ENCODE results near the gene NOXRED1.

NOXRED1 gene

DNA sequence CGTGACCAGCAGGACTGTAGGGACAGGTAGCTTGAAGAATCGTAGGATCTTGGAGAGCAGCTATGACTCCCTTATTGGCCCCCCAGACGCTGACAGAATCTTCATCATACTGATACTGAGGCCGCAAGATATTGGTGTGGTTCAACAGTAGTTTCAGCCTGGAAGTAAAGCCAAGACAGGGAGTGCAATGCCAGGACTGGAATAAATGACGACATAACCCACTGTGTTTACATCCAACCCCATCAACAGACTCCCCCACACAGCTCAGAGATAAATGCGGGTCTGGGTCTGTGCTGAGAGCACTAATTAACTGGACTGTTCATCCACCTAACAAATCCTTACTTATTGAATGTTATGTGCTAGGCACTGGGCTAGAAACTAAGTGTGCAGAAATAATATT lies 16.6 kb downstream of the NOXRED1 start:
- Histone ChIP-seq H2AK5ac (ENCODE audit: low read length) (no peak overlapping the region), H3K18ac (ENCODE audit: low read length) (no peak overlapping the region), H3K56ac (ENCODE audit: low read length) (no peak overlapping the region), H2BK120ac (ENCODE audit: low read depth, low read length) (no peak overlapping the region), H3K79me2 (ENCODE audit: control insufficient read depth, insufficient read depth, low read length) (no peaks in the 10 kb centered on the region), H3K27me3 (ENCODE audit: insufficient read depth, low read length, poor library complexity) (no peaks in the 10 kb centered on the region), H3K4me1 (ENCODE audit: control insufficient read depth, low read depth, low read length) (no peaks in the 10 kb centered on the region), H2BK15ac (replicated peaks; ENCODE audit: low read depth) (no peak overlapping the region), H3K9ac (ENCODE audit: low read length) (no peak overlapping the region), H3K4me3 (ENCODE audit: low read length) (no peak overlapping the region), H3K36me3 (ENCODE audit: control insufficient read depth, insufficient read depth, low read length) (no peaks in the 10 kb centered on the region), H3K27ac (ENCODE audit: low read depth, low read length) (no peak overlapping the region), H3K4ac (ENCODE audit: low read depth, low read length) (no peak overlapping the region), H4K8ac (ENCODE audit: low read depth, low read length) (no peak overlapping the region), H4K5ac (ENCODE audit: low read length) (no peak overlapping the region), H3K4me2 (ENCODE audit: low read length) (no peak overlapping the region), H2BK5ac (ENCODE audit: low read length) (no peak overlapping the region), H3K79me1 (ENCODE audit: low read length) (no peaks in the 10 kb centered on the region), H3K23ac (ENCODE audit: low read length) (no peak overlapping the region)
- no CpG with 5 or more reads among the region's 6 CpGs for WGBS (ENCODE audit: extremely low coverage, insufficient coverage, low lambda C conversion rate)
- DNase-seq = no peak

DNA sequence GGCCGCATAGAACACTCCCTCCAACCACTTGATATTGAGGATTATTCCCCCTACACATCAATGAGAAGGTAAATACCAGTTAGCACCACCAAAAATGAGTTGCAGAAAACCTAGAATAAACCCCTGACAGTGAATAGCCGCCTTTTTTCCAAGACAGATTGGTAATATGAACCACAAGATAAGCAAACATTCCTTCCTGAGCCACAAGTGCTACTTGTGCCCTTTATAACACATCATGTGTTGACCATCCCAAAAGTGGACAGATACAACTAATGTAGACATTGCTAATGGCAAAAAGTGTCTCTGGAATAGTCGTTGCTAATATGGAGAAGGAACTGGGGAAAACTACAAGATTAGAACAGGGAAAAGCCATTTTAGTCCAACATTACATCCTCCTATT lies 17.2 kb downstream of the NOXRED1 start:
- no CpG with 5 or more reads among the region's 3 CpGs for WGBS (ENCODE audit: extremely low coverage, insufficient coverage, low lambda C conversion rate)

DNA sequence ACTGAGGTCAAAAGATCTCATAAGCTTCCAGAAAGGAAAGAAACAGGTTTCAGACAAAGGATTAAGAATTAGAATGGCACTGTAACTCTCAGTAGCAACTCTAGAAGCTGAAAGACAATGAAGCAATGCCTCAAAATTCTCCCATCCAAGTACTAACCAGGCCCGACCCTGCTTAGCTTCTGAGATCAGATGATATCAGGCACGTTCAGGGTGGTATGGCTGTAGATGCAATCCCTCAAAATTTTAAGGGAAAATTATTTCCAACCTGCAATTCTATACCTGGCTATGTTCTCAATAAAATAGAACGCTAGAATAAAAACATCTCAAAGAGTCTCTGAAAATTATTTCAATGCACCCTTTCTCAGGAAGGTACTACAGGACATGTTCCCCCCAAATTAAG lies 19.6 kb downstream of the NOXRED1 start:
- H4K5ac ChIP-seq (ENCODE audit: low read length) = no peak overlapping the region
- H3K36me3 ChIP-seq (ENCODE audit: control insufficient read depth, insufficient read depth, low read length) = no peaks in the 10 kb centered on the region
- no peak overlapping the region for H3K4me3 ChIP-seq (ENCODE audit: low read length)
- H2BK5ac ChIP-seq (ENCODE audit: low read length) = no peak overlapping the region
- no peak overlapping the region for H2AK5ac ChIP-seq (ENCODE audit: low read length)
- no peak overlapping the region for H3K4ac ChIP-seq (ENCODE audit: low read depth, low read length)
- no peaks in the 10 kb centered on the region for H3K4me1 ChIP-seq (ENCODE audit: control insufficient read depth, low read depth, low read length)
- no peaks in the 10 kb centered on the region for H3K27me3 ChIP-seq (ENCODE audit: insufficient read depth, low read length, poor library complexity)
- no peak overlapping the region for H2BK120ac ChIP-seq (ENCODE audit: low read depth, low read length)
- no peaks in the 10 kb centered on the region for H3K79me1 ChIP-seq (ENCODE audit: low read length)
- no peak overlapping the region for H4K8ac ChIP-seq (ENCODE audit: low read depth, low read length)
- WGBS (ENCODE audit: extremely low coverage, insufficient coverage, low lambda C conversion rate) = no CpG with 5 or more reads among the region's 3 CpGs
- H3K23ac ChIP-seq (ENCODE audit: low read length) = no peak overlapping the region
- H3K79me2 ChIP-seq (ENCODE audit: control insufficient read depth, insufficient read depth, low read length) = no peaks in the 10 kb centered on the region
- H3K27ac ChIP-seq (ENCODE audit: low read depth, low read length) = no peak overlapping the region
- H3K56ac ChIP-seq (ENCODE audit: low read length) = no peak overlapping the region
- H3K9ac ChIP-seq (ENCODE audit: low read length) = no peak overlapping the region
- no peak overlapping the region for H2BK15ac ChIP-seq (replicated peaks; ENCODE audit: low read depth)
- no peak overlapping the region for H3K4me2 ChIP-seq (ENCODE audit: low read length)
- no peak overlapping the region for H3K18ac ChIP-seq (ENCODE audit: low read length)
- DNase-seq = no peak

More for the DNA sequence above, 17.2 kb downstream of the NOXRED1 start:
- no peak overlapping the region for H4K8ac ChIP-seq (ENCODE audit: low read depth, low read length)
- H3K4me2 ChIP-seq (ENCODE audit: low read length) = no peak overlapping the region
- no peak overlapping the region for H3K23ac ChIP-seq (ENCODE audit: low read length)
- H3K4me1 ChIP-seq (ENCODE audit: control insufficient read depth, low read depth, low read length) = no peaks in the 10 kb centered on the region
- H3K56ac ChIP-seq (ENCODE audit: low read length) = no peak overlapping the region
- H3K27ac ChIP-seq (ENCODE audit: low read depth, low read length) = no peak overlapping the region
- no peaks in the 10 kb centered on the region for H3K79me2 ChIP-seq (ENCODE audit: control insufficient read depth, insufficient read depth, low read length)
- no peak overlapping the region for H3K4me3 ChIP-seq (ENCODE audit: low read length)
- no peaks in the 10 kb centered on the region for H3K79me1 ChIP-seq (ENCODE audit: low read length)
- H2BK5ac ChIP-seq (ENCODE audit: low read length) = no peak overlapping the region
- H3K18ac ChIP-seq (ENCODE audit: low read length) = no peak overlapping the region
- H3K36me3 ChIP-seq (ENCODE audit: control insufficient read depth, insufficient read depth, low read length) = no peaks in the 10 kb centered on the region
- no peak for DNase-seq
- no peaks in the 10 kb centered on the region for H3K27me3 ChIP-seq (ENCODE audit: insufficient read depth, low read length, poor library complexity)
- no peak overlapping the region for H2AK5ac ChIP-seq (ENCODE audit: low read length)
- no peak overlapping the region for H4K5ac ChIP-seq (ENCODE audit: low read length)
- H2BK120ac ChIP-seq (ENCODE audit: low read depth, low read length) = no peak overlapping the region
- no peak overlapping the region for H3K9ac ChIP-seq (ENCODE audit: low read length)
- no peak overlapping the region for H3K4ac ChIP-seq (ENCODE audit: low read depth, low read length)
- H2BK15ac ChIP-seq (replicated peaks; ENCODE audit: low read depth) = no peak overlapping the region

DNA sequence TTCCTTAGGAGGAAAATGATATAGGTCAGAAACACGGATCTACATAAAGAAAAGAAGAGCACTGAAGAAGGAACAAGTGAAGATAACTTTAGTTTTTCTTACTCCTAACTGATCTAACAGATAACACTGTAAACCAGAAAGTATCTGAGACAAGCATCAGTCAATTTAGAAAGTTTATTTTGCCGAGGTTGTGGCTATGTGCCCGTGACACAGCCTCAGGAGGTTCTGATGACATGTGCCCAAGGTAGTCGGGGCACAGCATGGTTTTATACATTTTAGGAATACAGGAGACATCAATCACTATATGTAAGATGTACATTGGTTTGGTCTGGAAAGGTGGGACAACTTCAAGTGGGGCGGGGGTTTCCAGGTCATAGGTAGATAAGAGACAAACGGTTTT lies 23.1 kb downstream of the NOXRED1 start:
- Histone ChIP-seq H3K18ac (ENCODE audit: low read length) (no peak overlapping the region), H3K36me3 (ENCODE audit: control insufficient read depth, insufficient read depth, low read length) (no peaks in the 10 kb centered on the region), H4K8ac (ENCODE audit: low read depth, low read length) (no peak overlapping the region), H3K4me1 (ENCODE audit: control insufficient read depth, low read depth, low read length) (no peaks in the 10 kb centered on the region), H3K4me3 (ENCODE audit: low read length) (no peak overlapping the region), H3K4me2 (ENCODE audit: low read length) (no peak overlapping the region), H3K27ac (ENCODE audit: low read depth, low read length) (no peak overlapping the region), H2BK5ac (ENCODE audit: low read length) (no peak overlapping the region), H3K79me1 (ENCODE audit: low read length) (no peaks in the 10 kb centered on the region), H2BK15ac (replicated peaks; ENCODE audit: low read depth) (no peak overlapping the region), H4K5ac (ENCODE audit: low read length) (no peak overlapping the region), H3K23ac (ENCODE audit: low read length) (no peak overlapping the region), H2BK120ac (ENCODE audit: low read depth, low read length) (no peak overlapping the region), H3K56ac (ENCODE audit: low read length) (no peak overlapping the region), H3K79me2 (ENCODE audit: control insufficient read depth, insufficient read depth, low read length) (no peaks in the 10 kb centered on the region), H3K27me3 (ENCODE audit: insufficient read depth, low read length, poor library complexity) (no peaks in the 10 kb centered on the region), H3K9ac (ENCODE audit: low read length) (no peak overlapping the region), H3K4ac (ENCODE audit: low read depth, low read length) (no peak overlapping the region), H2AK5ac (ENCODE audit: low read length) (no peak overlapping the region)
- no peak for DNase-seq
- WGBS (ENCODE audit: extremely low coverage, insufficient coverage, low lambda C conversion rate) = no CpG with 5 or more reads among the region's 6 CpGs

DNA sequence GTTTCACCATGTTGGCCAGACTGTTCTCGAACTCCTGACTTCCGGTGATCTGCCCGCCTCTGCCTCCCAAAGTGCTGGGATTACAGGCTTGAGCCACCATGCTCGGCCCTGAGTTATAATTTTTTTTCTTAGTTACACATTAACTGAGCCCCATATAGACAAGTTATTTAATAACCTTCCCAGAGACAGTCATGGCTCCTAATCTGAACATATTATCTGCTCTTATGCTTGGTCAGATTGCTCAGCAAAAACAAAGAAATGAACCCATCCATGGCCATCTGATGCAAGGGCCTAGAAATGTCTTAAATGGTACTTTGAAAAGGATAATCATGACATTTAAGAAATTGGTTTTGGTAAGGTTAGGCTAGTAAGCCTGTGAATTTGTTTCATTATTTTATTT lies 33.1 kb downstream of the NOXRED1 start:
- no peaks in the 10 kb centered on the region for H3K79me2 ChIP-seq (ENCODE audit: control insufficient read depth, insufficient read depth, low read length)
- no peak overlapping the region for H2BK15ac ChIP-seq (replicated peaks; ENCODE audit: low read depth)
- no peak overlapping the region for H2BK5ac ChIP-seq (ENCODE audit: low read length)
- H3K27me3 ChIP-seq (ENCODE audit: insufficient read depth, low read length, poor library complexity) = no peaks in the 10 kb centered on the region
- no peak for DNase-seq
- no peak overlapping the region for H3K18ac ChIP-seq (ENCODE audit: low read length)
- H4K5ac ChIP-seq (ENCODE audit: low read length) = no peak overlapping the region
- H2AK5ac ChIP-seq (ENCODE audit: low read length) = no peak overlapping the region
- H3K4me1 ChIP-seq (ENCODE audit: control insufficient read depth, low read depth, low read length) = no peaks in the 10 kb centered on the region
- no peak overlapping the region for H3K23ac ChIP-seq (ENCODE audit: low read length)
- no peak overlapping the region for H3K4ac ChIP-seq (ENCODE audit: low read depth, low read length)
- H3K79me1 ChIP-seq (ENCODE audit: low read length) = no peaks in the 10 kb centered on the region
- no peak overlapping the region for H3K9ac ChIP-seq (ENCODE audit: low read length)
- WGBS (ENCODE audit: extremely low coverage, insufficient coverage, low lambda C conversion rate) = no CpG with 5 or more reads among the region's 4 CpGs
- H4K8ac ChIP-seq (ENCODE audit: low read depth, low read length) = no peak overlapping the region
- no peak overlapping the region for H2BK120ac ChIP-seq (ENCODE audit: low read depth, low read length)
- H3K4me2 ChIP-seq (ENCODE audit: low read length) = no peak overlapping the region
- no peak overlapping the region for H3K27ac ChIP-seq (ENCODE audit: low read depth, low read length)
- H3K36me3 ChIP-seq (ENCODE audit: control insufficient read depth, insufficient read depth, low read length) = no peaks in the 10 kb centered on the region
- H3K56ac ChIP-seq (ENCODE audit: low read length) = no peak overlapping the region
- H3K4me3 ChIP-seq (ENCODE audit: low read length) = no peak overlapping the region

DNA sequence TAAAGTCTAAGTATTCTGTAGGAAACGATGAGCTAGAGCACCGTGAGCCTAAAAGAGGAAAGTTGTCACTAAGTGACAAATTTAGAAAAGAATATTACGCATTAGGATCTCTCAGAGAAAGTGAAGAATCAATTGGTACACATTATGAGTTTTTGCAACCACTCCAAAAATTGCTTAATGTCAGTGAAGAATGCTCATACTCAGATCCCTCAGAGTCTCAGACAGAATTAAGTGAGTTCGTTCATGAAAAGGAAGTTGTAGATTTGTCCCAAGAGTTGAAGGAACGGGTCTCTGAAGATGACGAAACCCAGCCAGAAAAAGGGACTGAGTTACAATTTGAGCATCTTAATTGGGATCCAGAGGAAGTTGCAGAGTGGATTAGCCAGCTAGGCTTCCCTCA lies 44.6 kb downstream of the NOXRED1 start:
- Histone ChIP-seq H3K56ac (ENCODE audit: low read length) (no peak overlapping the region), H3K4me2 (ENCODE audit: low read length) (no peak overlapping the region), H4K5ac (ENCODE audit: low read length) (no peak overlapping the region), H2BK120ac (ENCODE audit: low read depth, low read length) (no peak overlapping the region), H2BK15ac (replicated peaks; ENCODE audit: low read depth) (no peak overlapping the region), H2AK5ac (ENCODE audit: low read length) (no peak overlapping the region), H3K27ac (ENCODE audit: low read depth, low read length) (no peak overlapping the region), H3K4me3 (ENCODE audit: low read length) (no peak overlapping the region), H3K4me1 (ENCODE audit: control insufficient read depth, low read depth, low read length) (peaks cover 5% of the 10 kb centered on the region), H4K8ac (ENCODE audit: low read depth, low read length) (no peak overlapping the region), H3K79me1 (ENCODE audit: low read length) (no peaks in the 10 kb centered on the region), H3K18ac (ENCODE audit: low read length) (no peak overlapping the region), H2BK5ac (ENCODE audit: low read length) (no peak overlapping the region), H3K27me3 (ENCODE audit: insufficient read depth, low read length, poor library complexity) (no peaks in the 10 kb centered on the region), H3K36me3 (ENCODE audit: control insufficient read depth, insufficient read depth, low read length) (no peaks in the 10 kb centered on the region), H3K23ac (ENCODE audit: low read length) (no peak overlapping the region), H3K4ac (ENCODE audit: low read depth, low read length) (no peak overlapping the region), H3K79me2 (ENCODE audit: control insufficient read depth, insufficient read depth, low read length) (no peaks in the 10 kb centered on the region), H3K9ac (ENCODE audit: low read length) (no peak overlapping the region)
- DNase-seq = no peak
- no CpG with 5 or more reads among the region's 6 CpGs for whole genome bisulfite sequencing (ENCODE audit: extremely low coverage, insufficient coverage, low lambda C conversion rate)

Measured in mesendoderm (in vitro differentiated cells).